Stimulated activated CD4-positive, alpha-beta T cell treated with anti-CD3 and anti-CD28 coated beads, Interleukin-15, amount 100 ng/mL, for 24 hours (primary cell): ENCODE data around the gene SLC17A5.
"Not testable (repeated sequence)": the region's sequence is repeated elsewhere in the genome, so short reads cannot be mapped to it uniquely, and the experiment has no call there.

Experiments used
- DNase-seq: peaks from one replicate; pipeline ENCODE4 v3.0.0-alpha.2; 2020

SLC17A5 gene

DNA sequence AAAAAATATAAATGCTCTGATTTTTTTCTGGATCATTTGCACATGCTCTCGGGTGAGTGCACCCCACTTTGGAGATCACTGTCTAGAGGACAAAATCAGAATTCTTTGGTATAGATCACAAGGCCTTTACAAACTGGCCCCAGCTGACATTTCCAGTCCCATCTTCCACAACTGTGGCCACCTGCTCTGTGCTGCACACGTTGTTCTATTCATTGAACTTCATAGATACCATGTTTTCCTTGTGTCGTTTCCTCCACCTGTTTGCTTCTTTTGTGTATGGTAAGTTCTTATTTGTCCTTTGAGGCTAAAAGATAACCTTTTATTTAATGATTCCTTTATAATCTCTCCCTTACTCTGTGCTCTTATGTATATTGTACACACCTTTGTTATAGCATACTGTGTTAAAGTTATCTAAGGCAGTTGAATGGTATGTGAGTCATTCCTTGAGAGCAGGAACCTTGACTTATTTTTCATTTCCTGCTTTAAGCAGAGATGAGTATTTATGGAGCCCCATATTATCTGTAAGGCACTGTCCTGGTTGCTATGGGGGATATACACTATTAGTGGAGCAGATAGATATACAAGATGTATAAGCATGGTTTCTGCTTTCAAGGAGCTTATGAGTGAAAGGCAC, 12.0 kb upstream of the SLC17A5 start:
- DNase-seq, result no peak

DNA sequence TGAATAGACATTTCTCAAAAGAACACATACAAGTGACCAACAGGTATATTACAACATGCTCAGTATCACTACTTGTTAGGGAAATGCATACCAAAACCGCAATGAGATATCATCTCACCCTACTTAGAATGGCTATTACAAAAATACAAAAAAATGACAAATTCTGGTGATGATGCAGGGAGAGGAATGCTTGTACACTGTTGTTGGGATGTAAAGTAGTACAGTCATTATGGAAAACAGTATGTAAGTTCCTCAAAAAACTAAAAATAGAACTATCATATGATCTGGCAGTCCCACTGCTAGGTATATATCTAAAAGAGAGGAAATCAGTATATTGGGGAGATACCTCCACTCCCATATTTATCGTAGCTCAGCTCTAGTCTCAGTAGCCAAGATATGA, 10.9 kb upstream of the SLC17A5 start:
- DNase-seq, result no peak

DNA sequence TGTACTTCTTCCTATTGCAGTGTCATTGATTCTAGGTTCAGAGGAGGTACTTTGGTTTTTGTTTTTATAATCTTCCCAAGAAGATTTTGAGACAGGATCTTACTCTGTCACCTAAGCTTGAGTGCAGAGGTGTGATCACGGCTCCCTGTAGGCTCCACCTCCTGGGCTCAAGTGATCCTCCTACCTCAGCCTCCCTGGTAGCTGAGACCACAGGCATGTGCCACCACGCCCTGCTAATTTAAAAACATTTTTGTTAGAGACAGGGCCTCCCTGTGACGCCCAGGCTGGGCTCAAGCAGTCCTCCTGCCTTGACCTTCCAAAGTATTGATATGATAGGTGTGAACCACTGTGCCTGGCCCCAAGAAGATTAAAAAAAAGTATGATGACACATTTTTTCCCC, 3.4 kb upstream of the SLC17A5 start:
- peak; percentile 15 for DNase-seq

DNA sequence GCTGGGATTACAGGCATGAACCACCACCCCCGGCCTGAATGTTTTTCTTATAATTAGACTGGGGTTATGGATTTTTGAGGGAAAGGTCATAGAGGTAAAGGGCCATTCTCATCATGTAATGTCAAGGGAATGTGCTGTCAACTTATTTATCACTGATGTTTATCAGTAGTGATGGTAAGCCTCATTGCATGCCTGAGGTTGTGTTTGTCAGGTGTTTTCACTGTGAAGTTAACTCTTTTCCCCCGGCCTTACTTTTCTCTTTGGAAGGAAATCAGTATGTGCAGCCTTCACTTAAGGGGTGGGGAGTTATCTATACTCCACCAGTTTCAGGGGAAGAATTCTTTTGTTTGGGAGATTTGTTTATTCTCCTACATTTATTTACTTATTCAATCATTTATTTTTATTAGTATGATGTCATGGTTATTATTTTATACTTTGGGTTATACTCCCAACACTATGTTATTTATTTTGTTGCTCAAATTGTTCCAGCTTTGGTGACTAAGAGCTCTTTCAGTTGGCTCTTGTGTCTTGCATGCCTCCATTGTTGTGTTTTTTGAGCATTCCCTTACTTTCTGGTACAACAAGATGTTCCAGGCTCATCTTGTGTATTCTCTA, 2.8 kb upstream of the SLC17A5 start:
- DNase-seq, result no peak

DNA sequence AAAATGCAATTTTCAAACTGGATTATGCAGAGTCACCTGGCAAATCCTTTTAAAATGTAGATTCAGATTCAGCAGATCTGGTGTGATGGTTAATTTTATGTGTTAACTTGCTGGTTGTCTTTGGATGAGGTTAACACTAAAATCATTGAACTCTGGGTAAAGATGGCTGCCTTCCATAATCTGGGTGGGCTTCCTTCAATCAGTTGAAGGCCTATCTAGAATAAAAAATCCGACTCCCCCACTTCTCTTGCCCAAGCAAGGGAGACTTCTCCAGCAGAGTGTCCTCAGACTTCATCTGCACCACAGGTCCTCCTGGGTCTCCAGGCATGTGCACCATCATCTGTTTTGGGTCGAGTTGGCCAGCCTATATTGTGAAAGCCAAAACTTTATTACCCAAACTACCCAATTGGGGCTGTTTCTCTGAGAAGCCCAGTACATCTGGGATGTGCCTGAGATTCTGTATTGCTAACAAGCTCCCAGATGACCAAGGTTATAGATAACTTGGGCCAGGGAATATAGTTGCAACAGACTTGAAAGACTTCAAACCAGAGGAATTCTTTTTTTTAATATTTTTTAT, 1.6 kb upstream of the SLC17A5 start:
- DNase-seq, result no peak

DNA sequence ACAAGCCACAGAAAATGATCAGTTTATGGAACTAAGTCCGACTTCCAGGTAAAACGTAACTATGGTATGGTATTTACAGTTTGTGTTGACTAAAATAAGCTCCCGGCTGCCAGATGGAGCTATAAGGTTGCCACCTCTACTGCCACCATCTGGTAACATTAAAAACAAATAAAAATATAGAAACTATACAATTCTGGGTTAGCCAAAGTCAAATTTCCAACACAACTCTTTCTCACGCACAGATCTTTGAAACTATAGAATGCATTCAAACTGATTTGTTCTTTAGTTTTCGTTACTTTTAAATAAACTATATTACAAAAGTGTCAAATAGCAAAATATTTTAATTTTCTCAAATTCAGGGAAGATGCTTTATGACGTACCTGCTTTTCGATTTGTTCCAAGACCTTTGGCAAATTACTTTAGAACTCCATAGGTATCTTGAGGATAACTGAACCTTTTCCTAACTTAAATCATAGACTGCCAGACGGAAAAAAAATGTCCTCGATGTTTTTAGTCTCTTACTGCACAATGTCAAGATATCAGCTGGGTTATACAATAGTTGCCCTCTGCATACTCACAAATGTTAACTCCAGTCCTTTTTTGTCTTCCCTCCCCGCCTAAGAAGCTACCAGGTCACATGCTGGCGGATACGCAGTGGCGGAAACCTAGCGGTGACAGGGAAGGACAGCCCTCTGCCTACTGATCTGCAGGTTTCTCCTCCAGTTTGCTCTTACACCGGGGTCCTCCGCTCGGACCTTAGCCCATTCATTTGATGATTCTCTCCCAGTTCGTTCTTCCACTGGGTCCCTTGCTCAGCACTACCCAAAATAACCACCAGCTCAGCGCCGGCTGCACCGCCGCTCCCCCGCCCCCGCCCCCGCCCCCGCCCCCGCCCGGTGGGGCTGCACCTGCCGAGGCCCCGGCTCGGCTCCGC, 888 bp downstream of the SLC17A5 start:
- peak; percentile 73 for DNase-seq

DNA sequence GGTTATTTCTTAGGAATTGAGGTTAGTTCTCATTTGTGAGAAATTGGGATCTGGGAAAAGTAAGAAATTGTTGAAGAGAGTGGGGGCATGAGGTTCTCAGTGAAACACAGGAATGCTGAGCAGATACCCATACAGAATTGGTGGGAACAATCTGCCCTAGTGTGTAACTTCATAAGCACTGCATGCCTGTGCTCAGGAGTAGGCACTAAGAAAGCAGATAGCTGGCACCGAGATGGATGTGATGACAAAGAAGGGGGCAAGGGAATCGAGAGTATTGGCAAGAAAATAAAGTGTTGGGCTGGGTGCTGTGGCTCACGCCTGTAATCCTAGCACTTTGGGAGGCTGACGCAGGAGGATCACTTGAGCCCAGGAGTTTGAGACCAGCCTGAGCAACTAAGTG, 4.0 kb downstream of the SLC17A5 start:
- no peak for DNase-seq

DNA sequence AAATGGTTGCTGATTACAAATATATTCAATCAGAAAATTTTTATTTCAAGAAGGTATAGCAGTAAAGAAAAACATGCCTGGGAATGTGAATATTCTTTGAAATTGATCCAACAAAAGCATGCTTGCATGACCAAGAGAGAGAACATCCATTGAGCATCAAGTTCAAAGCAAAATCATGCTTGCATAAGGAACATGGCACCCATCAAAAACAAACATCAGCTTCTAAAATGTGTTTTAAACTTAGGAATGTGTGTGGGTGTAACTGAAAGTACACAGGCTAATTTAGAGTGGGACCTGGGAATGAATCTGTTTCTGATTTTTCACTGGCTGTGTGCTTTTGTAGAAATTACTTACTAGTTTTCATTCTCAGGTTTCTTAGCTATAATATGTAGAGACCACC, 5.6 kb downstream of the SLC17A5 start:
- no peak for DNase-seq

DNA sequence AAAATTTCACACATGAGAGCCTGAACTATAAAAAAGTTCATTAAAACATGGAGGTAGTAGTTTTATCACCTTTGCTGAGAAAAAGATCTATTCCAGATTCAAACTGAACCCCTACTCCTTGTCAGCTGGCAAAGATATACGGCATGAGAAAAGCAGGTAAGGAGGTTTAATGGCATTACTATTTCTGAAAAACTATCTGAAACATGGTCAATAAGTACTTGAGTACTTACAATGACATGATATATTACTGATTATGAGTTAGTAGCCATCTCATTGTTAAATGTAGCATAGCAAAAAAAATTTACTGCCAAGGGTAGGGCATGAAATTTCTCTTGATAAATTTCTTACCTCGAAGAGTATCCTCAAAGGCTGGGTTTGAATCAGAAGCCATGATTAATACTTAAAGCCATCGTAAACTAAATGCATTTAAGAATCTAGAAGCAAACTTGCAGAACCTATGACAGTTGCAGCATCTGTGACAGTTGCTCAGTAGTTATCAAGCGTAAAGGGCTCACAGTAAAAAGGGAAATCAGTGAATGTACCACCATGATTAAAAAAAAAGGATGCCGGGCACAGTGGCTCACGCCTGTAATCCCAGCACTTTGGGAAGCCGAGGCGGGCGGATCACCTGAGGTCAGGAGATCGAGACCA, 8.7 kb downstream of the SLC17A5 start:
- DNase-seq, result no peak

DNA sequence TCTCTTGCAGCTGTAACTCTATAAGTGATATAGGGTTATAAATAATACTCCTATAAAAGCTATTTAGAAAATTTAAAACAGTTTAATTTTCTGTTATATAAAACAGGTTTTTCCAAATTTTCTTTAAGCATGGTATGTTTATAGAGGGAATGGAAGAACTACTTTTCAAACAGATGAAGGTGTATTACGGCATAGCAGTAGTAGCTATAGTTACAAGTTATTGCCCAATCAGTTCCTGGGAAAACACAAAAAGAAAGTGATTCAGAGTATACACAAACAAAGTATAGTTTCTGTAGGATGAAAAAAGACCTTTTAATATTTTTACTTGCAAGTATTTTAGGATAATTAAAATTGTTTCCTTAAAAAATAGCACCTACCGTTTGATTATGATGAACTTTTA, 9.8 kb downstream of the SLC17A5 start:
- DNase-seq, result no peak

DNA sequence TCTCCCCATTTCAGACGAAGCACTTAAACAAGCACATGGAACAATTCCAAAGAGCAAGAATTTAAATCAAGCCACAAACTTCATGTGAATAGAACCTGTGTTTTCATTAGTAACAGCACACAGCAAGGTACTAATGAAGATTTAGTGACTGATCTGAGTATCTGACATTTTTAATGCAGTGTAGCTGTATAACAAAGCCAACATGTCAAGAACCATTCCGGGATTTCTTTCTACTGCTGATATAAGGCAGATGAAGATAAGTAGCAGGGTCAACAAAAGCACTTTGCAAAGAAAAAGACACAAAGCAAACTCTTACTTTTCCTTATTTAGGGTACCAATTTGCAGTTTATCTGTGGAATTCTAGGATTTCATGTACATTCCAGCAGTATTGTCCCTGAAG, 11.3 kb downstream of the SLC17A5 start:
- DNase-seq, result no peak

DNA sequence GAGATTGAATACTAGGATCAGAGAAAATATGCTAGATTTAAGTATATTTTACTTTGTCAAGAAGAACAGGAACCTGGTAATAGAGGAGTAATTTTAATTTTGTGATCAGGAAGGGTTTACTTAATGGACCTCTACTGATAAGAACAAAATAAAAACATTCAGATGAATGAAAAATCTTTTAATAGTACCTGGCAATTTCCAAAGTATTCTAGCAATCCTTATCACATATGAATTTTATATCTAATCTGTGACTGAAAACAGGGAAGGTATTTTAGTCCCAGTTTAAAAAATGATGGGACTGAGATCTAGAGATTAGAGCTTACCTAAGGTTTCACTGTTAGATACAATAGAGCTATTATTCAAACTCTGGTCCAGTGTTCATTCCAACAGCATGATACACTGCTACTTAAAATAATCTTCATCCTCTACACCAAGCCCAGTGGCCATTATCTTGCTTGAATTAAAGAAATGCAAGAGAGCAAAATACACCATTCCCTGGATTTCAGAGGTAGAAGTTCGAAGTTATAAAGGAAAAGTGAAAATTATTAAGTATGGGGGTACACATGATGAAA, 13.5 kb downstream of the SLC17A5 start:
- DNase-seq, result no peak

DNA sequence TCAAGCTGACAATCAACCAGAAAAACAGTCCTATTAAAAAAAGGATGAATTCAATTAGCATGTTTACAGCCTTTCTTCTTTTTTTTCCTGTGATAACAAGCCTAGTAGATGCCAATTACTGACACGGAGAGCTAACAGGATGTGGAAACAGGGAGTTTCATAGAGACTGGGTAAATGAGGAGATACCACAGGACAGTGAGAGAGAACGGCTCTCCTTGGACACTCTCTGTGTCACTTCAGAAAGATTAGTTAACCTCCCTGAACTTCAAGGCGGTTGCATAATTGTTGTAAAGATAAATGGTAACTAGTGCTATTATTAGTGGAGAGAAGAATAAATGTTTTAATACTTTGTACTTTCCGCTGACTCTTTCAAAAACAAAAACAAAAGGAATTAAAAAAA, 14.8 kb downstream of the SLC17A5 start:
- no peak for DNase-seq

DNA sequence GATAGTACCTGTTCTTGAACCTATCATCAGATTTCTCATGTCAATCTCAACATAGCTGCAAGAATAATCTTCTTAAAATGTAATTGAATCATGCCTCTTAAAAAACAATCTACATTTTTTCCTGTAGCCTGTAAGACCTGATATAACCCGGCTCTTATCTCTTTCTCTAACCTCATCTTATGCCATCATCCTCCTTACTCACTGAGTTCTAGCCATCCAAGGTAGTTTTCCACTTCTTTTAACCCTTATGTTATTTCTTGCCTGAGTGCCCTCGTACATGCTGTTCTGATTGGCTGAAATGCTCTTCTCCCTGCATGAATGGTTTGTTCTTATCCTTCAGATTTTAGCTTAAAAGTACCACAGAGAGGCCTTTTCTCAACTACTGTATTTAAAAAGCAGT, 16.4 kb downstream of the SLC17A5 start:
- DNase-seq, result no peak

DNA sequence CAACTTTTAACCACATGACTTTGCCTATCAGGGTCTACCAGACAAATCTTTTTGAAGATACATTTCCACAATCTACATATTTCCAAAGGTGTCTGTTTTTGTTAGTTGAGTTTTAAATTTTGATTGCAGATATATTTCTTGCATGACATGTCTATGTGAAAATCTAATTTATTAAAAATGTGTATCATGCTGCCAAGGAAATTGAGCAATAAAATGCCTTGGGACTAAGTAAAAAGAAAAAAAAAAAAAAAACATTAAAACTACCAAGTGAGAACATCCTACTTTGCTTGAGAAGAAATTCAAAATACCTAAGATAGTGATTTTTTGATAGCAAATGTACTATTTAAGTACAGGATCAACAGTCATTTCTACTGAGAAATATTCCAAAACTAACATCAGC, 17.7 kb downstream of the SLC17A5 start:
- no peak for DNase-seq

DNA sequence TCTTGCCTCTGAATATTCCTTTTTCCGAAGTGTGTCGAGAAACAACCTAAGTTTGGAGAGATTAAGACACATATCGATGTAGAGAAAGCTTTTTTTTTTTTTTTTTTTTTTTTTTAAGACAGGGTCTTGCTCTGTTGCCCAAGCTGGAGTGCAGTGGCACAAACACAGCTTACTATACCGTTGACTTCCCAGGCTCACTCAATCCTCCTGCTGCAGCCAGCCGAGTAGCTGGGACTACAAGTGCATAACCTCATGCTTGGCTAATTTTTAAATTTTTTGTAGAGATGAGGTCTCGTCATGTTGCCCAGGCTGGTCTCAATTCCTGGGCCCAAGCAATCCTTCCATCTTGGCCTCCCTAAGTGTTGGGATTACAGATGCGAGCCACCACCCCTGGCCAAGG, 21.4 kb downstream of the SLC17A5 start:
- DNase-seq, result no peak

DNA sequence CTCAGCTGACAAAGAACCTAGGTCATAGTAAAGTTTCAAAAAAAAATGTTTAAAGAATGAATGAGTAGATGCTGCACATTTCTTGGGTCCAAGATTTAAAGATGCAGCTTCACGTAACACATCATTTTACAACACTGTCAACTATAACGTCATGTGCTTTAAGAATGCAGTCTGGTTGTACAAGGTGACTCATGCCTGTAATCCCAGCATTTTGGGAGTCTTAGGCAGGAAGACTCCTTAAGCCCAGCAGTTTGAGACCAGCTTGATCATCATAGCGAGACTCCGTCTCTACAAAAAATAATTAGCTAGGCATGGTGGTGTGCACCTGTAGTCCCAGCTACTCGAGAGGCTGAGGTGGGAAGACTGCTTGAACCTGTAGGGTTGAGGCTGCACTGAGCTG, 21.9 kb downstream of the SLC17A5 start:
- no peak for DNase-seq

DNA sequence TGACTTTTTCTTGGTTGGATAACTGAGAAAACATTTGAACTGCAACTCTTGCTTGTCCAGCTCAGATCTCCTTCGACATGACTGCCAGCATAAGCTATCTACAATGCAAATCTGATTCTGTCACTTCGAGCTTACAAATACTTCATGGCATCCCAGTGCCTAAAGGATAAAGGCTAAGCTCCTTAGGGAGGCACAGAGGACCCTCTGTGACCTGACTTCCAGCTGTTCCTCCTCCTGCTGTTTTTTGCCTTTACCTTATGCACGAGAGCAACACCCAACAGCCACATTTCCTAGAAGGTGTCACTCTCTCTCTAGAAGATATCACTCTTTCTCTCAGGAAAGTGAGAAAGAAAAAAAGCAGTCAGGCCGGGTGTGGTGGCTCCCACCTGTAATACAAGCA, 23.4 kb downstream of the SLC17A5 start:
- DNase-seq, result no peak

DNA sequence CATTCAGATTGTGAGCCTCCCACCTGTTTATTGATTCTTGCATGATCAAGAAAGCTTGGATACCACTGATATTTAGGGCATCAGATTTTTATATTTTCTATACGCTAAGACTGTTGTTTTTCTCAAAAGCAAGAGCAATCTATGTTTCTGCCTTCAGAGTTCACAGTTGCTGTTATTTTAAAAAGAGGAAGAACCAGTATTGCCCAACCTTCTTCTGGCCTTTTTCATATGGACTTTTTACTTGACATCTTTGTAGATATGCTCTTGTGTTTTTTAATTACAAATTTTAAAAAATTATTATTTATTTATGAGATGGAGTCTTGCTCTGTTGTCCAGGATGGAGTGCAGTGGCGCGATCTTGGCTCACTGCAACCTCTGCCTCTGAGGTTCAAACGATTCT, 28.9 kb downstream of the SLC17A5 start:
- DNase-seq, result no peak

DNA sequence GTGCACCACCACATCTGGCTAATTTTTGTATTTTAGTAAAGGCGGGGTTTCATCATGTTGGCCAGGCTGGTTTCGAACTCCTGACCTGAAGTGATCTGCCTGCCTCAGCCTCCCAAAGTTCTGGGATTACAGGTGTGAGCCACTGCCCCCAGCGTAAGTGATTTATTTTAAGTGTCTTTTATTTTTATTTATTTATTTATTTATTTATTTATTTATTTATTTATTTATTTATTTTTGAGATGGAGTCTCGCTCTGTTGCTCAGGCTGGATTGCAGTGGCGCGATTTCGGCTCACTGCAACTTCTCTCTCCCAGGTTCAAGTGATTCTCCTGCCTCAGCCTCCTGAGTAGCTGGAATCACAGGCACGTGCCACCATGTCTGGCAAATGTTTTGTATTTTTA, 30.3 kb downstream of the SLC17A5 start:
- DNase-seq, result not testable (repeated sequence)

DNA sequence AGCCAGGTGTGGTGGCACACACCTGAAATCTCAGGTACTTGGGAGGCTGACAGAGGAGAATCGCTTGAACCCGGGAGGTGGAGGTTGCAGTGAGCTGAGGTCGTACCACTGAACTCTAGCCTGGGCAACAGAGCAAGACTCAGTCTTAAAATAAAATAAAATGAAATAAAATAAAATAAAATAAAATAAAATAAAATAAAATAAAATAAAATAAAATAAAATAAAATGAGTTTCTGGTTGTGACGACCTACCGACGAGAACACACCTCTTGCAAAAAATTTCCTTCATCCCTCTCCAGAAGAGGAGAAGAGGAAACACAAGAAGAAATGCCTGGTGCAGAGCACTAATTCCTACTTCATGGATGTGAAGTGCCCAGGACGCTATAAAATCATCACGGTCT, 35.7 kb downstream of the SLC17A5 start:
- DNase-seq, result not testable (repeated sequence)

DNA sequence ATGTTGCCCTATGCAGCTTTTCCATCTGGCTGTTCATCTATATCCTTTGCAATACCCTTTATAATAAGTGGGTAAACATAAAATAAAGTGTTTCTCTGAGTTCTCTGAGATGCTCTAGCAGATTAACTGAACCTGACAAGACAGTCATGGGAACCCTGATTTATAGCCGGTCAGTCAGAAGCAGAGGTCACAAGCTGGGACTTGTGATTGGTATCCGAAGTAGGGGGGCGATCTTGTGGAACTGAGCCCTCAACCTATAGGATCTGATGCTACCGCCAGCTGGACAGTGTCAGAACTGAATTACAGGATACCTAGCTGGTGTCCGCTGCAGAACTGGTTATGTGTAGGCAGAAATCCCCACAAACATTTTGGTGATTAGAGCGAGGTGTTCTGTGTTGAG, 39.0 kb downstream of the SLC17A5 start:
- no peak for DNase-seq
